ENCODE measurements around the gene METTL26. TPM values are rescaled to one million over a fixed set of nuclear protein-coding genes. Genes with fewer than 3 reads are reported as not detected.
A peak's percentile ranks its signal among the peaks of the same experiment; 100 is the strongest.

The METTL26 gene
- total RNA-seq, 3 donors from 2014 or later: 108 to 136 (median 130) TPM

DNA sequence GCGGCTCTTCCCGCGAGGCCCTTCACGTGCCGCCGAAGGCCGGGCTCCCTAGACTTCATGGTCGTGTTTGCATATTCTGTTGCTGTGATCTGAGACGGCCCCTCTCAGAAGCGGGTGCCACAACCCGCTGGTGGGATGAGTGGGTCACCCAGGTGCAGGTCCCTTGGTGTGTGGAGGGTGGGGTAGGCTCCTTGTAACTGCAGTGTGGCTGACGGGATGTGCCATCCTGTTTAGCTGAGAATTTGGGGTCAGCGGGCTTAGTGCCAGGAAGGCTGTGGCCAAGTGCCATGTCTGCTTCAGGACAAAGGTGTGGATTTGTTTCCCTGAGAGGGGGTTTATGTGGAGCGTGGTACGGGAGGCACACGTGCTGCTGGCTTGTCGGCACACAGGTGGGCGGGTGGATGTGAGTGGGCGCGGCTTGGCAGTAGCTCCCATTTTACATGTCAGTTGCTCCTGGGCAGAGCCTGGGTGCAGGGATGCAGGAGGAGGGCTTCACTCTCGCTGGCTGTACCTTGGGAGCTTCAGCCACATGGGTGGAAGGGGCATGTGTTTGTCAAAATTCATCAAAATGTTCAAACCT lies 14.5 kb downstream of the METTL26 start:
- Histone ChIP-seq H3K36me3 (no peaks in the 10 kb centered on the region), H3K27ac (peak overlapping the region; percentile 57 to 76), H3K9me3 (no peaks in the 10 kb centered on the region), H3K4me3 (peak overlapping the region in 2 of 3 donors; percentile 39 to 57), H3K27me3 (no peaks in the 10 kb centered on the region), H3K4me1 (peaks cover 7 to 8% of the 10 kb centered on the region in 2 donors)
- DNase-seq (ENCODE audit: low spot score in 2 of 2): no peak
- intact Hi-C loops (cut with DNase I; ENCODE audit: low total_unique reads): no loop called here
- TF ChIP-seq, protein P1, sequence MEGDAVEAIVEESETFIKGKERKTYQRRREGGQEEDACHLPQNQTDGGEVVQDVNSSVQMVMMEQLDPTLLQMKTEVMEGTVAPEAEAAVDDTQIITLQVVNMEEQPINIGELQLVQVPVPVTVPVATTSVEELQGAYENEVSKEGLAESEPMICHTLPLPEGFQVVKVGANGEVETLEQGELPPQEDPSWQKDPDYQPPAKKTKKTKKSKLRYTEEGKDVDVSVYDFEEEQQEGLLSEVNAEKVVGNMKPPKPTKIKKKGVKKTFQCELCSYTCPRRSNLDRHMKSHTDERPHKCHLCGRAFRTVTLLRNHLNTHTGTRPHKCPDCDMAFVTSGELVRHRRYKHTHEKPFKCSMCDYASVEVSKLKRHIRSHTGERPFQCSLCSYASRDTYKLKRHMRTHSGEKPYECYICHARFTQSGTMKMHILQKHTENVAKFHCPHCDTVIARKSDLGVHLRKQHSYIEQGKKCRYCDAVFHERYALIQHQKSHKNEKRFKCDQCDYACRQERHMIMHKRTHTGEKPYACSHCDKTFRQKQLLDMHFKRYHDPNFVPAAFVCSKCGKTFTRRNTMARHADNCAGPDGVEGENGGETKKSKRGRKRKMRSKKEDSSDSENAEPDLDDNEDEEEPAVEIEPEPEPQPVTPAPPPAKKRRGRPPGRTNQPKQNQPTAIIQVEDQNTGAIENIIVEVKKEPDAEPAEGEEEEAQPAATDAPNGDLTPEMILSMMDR (IDR thresholded peaks at IDR 0.05): no peak
- TF ChIP-seq POLR2AphosphoS5 (IDR thresholded peaks at IDR 0.05): no peak
- TF ChIP-seq POLR2A (IDR thresholded peaks at IDR 0.05): no peak

DNA sequence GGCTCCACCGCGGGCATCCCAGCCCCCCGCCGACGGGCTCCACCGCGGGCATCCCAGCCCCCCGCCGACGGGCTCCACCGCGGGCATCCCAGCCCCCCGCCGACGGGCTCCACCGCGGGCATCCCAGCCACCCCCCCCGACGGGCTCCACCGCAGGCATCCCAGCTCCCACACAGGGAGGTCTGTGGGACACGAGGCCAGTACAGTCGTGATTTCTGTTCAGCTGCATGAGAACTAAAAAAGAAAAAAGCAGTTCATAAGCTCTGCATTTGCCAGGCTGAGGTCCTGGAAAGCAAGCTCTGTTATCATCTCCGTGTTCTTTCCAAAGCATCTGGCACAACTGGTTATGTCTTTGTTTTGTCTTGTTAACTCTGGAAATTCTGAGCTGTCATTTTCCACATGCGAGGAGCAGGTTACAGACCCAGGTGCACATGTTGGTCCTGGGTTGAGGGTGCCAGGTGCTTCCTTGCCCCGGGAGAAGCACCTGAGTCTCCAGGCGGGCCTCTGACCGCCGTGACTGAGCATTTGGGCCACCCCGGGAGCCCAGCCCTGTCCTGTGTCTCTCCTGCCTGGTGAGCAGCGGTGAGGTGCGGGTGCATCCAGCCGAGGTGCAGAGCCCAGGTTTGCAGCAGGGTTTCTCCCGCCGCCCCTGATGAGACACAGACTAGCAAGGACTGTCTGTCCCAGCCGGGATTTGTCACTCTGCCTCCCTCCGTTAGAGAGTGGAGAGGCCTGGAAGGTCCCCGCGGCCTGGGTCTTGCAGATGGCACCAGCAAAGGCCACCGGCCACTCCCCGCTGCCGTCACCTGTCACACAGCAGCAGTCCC lies 15.2 kb downstream of the METTL26 start:
- TF ChIP-seq POLR2AphosphoS5 (IDR thresholded peaks at IDR 0.05): no peak
- no peak for TF ChIP-seq POLR2A (IDR thresholded peaks at IDR 0.05)
- TF ChIP-seq, protein P1 (IDR thresholded peaks at IDR 0.05): no peak
- H3K4me3 ChIP-seq: no peak overlapping the region
- no peaks in the 10 kb centered on the region for H3K27me3 ChIP-seq
- intact Hi-C loops (cut with DNase I; ENCODE audit: low total_unique reads): no loop called here
- no peaks in the 10 kb centered on the region for H3K9me3 ChIP-seq
- H3K27ac ChIP-seq: no peak overlapping the region
- DNase-seq (ENCODE audit: low spot score in 2 of 2): no peak
- H3K4me1 ChIP-seq: peaks cover 7 to 8% of the 10 kb centered on the region in 2 donors
- no peaks in the 10 kb centered on the region for H3K36me3 ChIP-seq

DNA sequence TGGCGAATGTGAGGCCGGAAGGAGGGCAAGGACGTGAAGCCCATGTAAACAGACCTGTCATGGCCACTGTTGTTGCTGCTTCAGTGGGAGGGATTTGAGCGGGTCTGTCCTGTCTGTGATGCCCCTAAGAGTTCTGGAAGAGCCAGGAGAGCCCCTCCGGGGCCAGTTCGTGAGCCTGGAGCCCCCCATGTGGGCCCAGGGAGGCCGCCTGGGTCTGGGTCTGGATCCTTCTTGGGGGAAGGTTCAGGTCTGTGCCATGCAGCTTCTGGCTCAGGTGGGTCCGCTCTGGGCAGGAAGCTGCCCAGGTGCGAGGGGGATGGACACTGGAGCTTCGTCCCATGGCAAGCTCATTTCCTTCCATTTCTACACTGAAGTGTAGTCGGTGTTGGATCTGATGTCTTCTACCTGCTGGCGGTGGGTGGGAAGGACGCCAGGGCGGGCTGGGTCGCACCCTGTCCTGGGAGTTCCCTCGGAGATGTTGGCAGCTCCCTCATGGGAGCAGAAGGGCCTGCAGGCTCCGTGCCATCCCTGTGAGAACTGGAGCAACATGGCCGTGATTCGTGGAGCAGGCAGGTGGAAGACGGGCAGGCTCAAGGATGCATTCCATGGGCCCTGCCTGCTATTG lies 16.5 kb downstream of the METTL26 start:
- TF ChIP-seq POLR2A (IDR thresholded peaks at IDR 0.05): no peak
- no peak for TF ChIP-seq POLR2AphosphoS5 (IDR thresholded peaks at IDR 0.05)
- TF ChIP-seq, protein P1 (IDR thresholded peaks at IDR 0.05): no peak
- H3K9me3 ChIP-seq: no peaks in the 10 kb centered on the region
- DNase-seq (ENCODE audit: low spot score in 2 of 2): no peak
- intact Hi-C loops (cut with DNase I; ENCODE audit: low total_unique reads): no loop called here
- no peak overlapping the region for H3K4me3 ChIP-seq
- H3K27ac ChIP-seq: no peak overlapping the region
- H3K27me3 ChIP-seq: no peaks in the 10 kb centered on the region
- no peaks in the 10 kb centered on the region for H3K36me3 ChIP-seq
- peaks cover 7 to 8% of the 10 kb centered on the region in 2 donors for H3K4me1 ChIP-seq

DNA sequence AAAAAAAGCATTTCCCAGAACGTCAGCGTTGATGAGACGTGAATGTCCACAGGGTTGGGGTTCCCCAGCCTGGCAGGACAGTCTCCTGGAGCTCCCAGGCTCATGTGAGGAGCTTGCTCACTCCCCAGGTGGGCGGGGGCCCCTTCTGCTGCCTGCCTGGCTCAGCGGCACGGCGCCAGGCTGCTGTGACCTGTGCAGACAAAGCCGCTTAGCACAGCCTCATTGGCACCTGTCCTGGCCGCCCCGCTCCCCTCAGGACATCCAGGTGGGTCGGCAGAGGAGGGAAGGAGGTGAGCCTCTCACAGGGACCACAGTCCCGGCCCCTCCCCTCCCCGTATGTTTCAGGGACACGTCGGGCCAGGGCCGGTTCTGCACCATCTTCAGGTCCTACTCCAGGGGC lies 18.2 kb downstream of the METTL26 start:
- Histone ChIP-seq H3K4me3 (no peak overlapping the region), H3K27ac (no peak overlapping the region), H3K4me1 (peaks cover 7 to 8% of the 10 kb centered on the region in 2 donors), H3K9me3 (no peaks in the 10 kb centered on the region), H3K36me3 (no peaks in the 10 kb centered on the region), H3K27me3 (no peaks in the 10 kb centered on the region)
- intact Hi-C loops (cut with DNase I; ENCODE audit: low total_unique reads): no loop called here
- TF ChIP-seq POLR2AphosphoS5 (IDR thresholded peaks at IDR 0.05) (no peak), POLR2A (IDR thresholded peaks at IDR 0.05) (no peak)
- TF ChIP-seq, protein P1 (IDR thresholded peaks at IDR 0.05): no peak
- DNase-seq (ENCODE audit: low spot score in 2 of 2): no peak

All from breast epithelium (tissue), 4 donors.